DOHH2 (cell line): ENCODE measurements around the gene ABCC8.

ENCODE experiments used
- H3F3A ChIP-seq: fragments of 200-600 bp; sonication (generic), shearing (Covaris generic); 2 replicates; pipeline ENCODE4 v1.6.0; 2016; ENCODE audit warnings: antibody characterized with exemption, mild to moderate bottlenecking; ENCODE audit not compliant: control insufficient read depth, insufficient read depth
- H3K27ac ChIP-seq: fragments of 200-600 bp; sonication (generic); 2 replicates; pipeline ENCODE4 v1.5.1; 2014; ENCODE audit warnings: low read depth, mild to moderate bottlenecking, low read length, moderate library complexity
- H3K27me3 ChIP-seq: fragments of 200-600 bp; sonication (generic); 2 replicates; pipeline ENCODE4 v1.6.1; 2014; ENCODE audit warnings: mild to moderate bottlenecking, low read length, mixed read lengths; ENCODE audit not compliant: control insufficient read depth
- H3K36me3 ChIP-seq: fragments of 200-600 bp; sonication (generic); 2 replicates; pipeline ENCODE4 v1.6.1; 2014; ENCODE audit warnings: mild to moderate bottlenecking, low read length, moderate library complexity, mixed read lengths; ENCODE audit not compliant: control insufficient read depth
- H3K4me1 ChIP-seq: fragments of 200-600 bp; sonication (generic); 2 replicates; pipeline ENCODE4 v1.6.1; 2014; ENCODE audit warnings: mild to moderate bottlenecking, low read length, mixed read lengths; ENCODE audit not compliant: control insufficient read depth
- H3K4me2 ChIP-seq: fragments of 200-600 bp; sonication (generic); 2 replicates; pipeline ENCODE4 v1.6.0; 2014; ENCODE audit warnings: mild to moderate bottlenecking, low read length, moderate library complexity
- H3K4me3 ChIP-seq: fragments of 200-600 bp; sonication (generic); 2 replicates; pipeline ENCODE4 v1.5.1; 2014; ENCODE audit warnings: mild to moderate bottlenecking, low read length, mixed read lengths
- H3K79me2 ChIP-seq: fragments of 200-600 bp; sonication (generic); 2 replicates; pipeline ENCODE4 v1.6.1; 2014; ENCODE audit warnings: mild to moderate bottlenecking, low read length, mixed read lengths; ENCODE audit not compliant: control insufficient read depth
- H3K9me2 ChIP-seq: fragments of 200-600 bp; sonication (generic); replicated peaks from 2 replicates; pipeline ENCODE4 v1.6.1; 2014; ENCODE audit warnings: mild to moderate bottlenecking, low read length, mixed read lengths; ENCODE audit not compliant: control insufficient read depth
- H3K9me3 ChIP-seq: fragments of 200-600 bp; sonication (generic); 2 replicates; pipeline ENCODE4 v1.6.1; 2014; ENCODE audit warnings: antibody characterized with exemption, low read length, mixed read lengths; ENCODE audit not compliant: control insufficient read depth, insufficient read depth
- H4K20me1 ChIP-seq: fragments of 200-600 bp; sonication (generic); 2 replicates; pipeline ENCODE4 v1.6.0; 2014; ENCODE audit warnings: low read depth, mild to moderate bottlenecking, antibody characterized with exemption, low read length, moderate library complexity; ENCODE audit not compliant: control insufficient read depth, insufficient read depth
- CTCF ChIP-seq: fragments of 200-600 bp; sonication (generic); IDR thresholded peaks from one replicate; pipeline ENCODE4 v1.5.1; 2014; ENCODE audit warnings: antibody characterized with exemption, mild to moderate bottlenecking, low read depth, low read length; ENCODE audit not compliant: poor library complexity, severe bottlenecking
- EZH2phosphoT487 ChIP-seq: fragments of 200-600 bp; sonication (generic); IDR thresholded peaks from 2 replicates; pipeline ENCODE4 v1.6.1; 2017; ENCODE audit warnings: borderline replicate concordance, mild to moderate bottlenecking, antibody characterized with exemption, low read length, moderate library complexity, mixed read lengths

The ABCC8 gene

GRCh38 chr11:17394743-17395390 lies 81.8 kb downstream of the ABCC8 start:
- Histone ChIP-seq H3K4me3 (no peak overlapping the region), H3K27me3 (no peaks in the 10 kb centered on the region), H3K27ac (no peak overlapping the region), H3K79me2 (no peaks in the 10 kb centered on the region), H4K20me1 (no peaks in the 10 kb centered on the region), H3K36me3 (no peaks in the 10 kb centered on the region), H3K9me3 (peaks cover 5% of the 10 kb centered on the region; the same call in 1 of the 2 replicates), H3K4me2 (no peak overlapping the region), H3K4me1 (peaks cover 38% of the 10 kb centered on the region), H3F3A (peaks cover 5% of the 10 kb centered on the region; the same call in 1 of the 2 replicates), H3K9me2 (no peaks in the 10 kb centered on the region)
- TF ChIP-seq CTCF: no peak
- TF ChIP-seq EZH2phosphoT487: no peak

- Histone ChIP-seq H3K36me3 (no peaks in the 10 kb centered on the region), H3K9me2 (no peaks in the 10 kb centered on the region), H3K27ac (no peak overlapping the region), H3K4me1 (peaks cover 42% of the 10 kb centered on the region), H4K20me1 (no peaks in the 10 kb centered on the region), H3K27me3 (no peaks in the 10 kb centered on the region), H3K79me2 (no peaks in the 10 kb centered on the region), H3K4me2 (no peak overlapping the region), H3K9me3 (peaks cover 5% of the 10 kb centered on the region; the same call in 1 of the 2 replicates), H3F3A (peaks cover 8% of the 10 kb centered on the region; the same call in 1 of the 2 replicates), H3K4me3 (no peak overlapping the region)
- TF ChIP-seq CTCF (no peak), EZH2phosphoT487 (no peak)
Observed at GRCh38 chr11:17393472-17393871, 83.2 kb downstream of the ABCC8 start.

- Histone ChIP-seq H3K36me3 (no peaks in the 10 kb centered on the region), H3K79me2 (no peaks in the 10 kb centered on the region), H3K4me2 (no peak overlapping the region), H3K27me3 (no peaks in the 10 kb centered on the region), H3K9me2 (no peaks in the 10 kb centered on the region), H3K9me3 (peaks cover 5% of the 10 kb centered on the region; the same call in 1 of the 2 replicates), H4K20me1 (no peaks in the 10 kb centered on the region), H3K4me3 (no peak overlapping the region), H3K4me1 (peaks cover 43% of the 10 kb centered on the region), H3F3A (peaks cover 8% of the 10 kb centered on the region; the same call in 1 of the 2 replicates), H3K27ac (no peak overlapping the region)
- no peak for TF ChIP-seq CTCF
- TF ChIP-seq EZH2phosphoT487: no peak
Observed at GRCh38 chr11:17392872-17393271, 83.8 kb downstream of the ABCC8 start.
